ENCODE data around the gene SRPK2.

GRCh38 chr7:105270117-105270516 lies 118.6 kb downstream of the SRPK2 start:
- no peak for TF ChIP-seq CTCF (IDR thresholded peaks at IDR 0.05; ENCODE audit: control extremely low read depth in 1 of 3, insufficient read depth in 1 of 3, low read depth in 1 of 3, low read length in 3 of 3)
- no peak for TF ChIP-seq EZH2 (IDR thresholded peaks at IDR 0.05; ENCODE audit: low read depth, low read length, severe bottlenecking)
- TF ChIP-seq SIRT6 (IDR thresholded peaks at IDR 0.05; ENCODE audit: low read length) = no peak
- no peak for TF ChIP-seq POLR2AphosphoS5 (IDR thresholded peaks at IDR 0.05; ENCODE audit: low read depth, low read length)
- TF ChIP-seq POLR2A (IDR thresholded peaks at IDR 0.05; ENCODE audit: control extremely low read depth in 1 of 2, low read depth in 2 of 2, low read length in 2 of 2) = no peak
- no peak for TF ChIP-seq CEBPB (IDR thresholded peaks at IDR 0.05; ENCODE audit: low read depth, low read length)
- no peak for TF ChIP-seq PHF8 (conservative IDR thresholded peaks at IDR 0.05; ENCODE audit: low read depth, low read length)
- TF ChIP-seq CBX5 (IDR thresholded peaks at IDR 0.05; ENCODE audit: low read depth, low read length) = no peak
- TF ChIP-seq GABPA (IDR thresholded peaks at IDR 0.05; ENCODE audit: borderline replicate concordance, insufficient read depth, low read length) = no peak
- peak; percentile 36; the same call in 1 of the 2 replicates for TF ChIP-seq MAX (IDR thresholded peaks at IDR 0.05)
- no peak for TF ChIP-seq KDM4A (IDR thresholded peaks at IDR 0.05; ENCODE audit: low read depth, low read length, severe bottlenecking)
- no peak for TF ChIP-seq EGR1 (IDR thresholded peaks at IDR 0.05; ENCODE audit: borderline replicate concordance, low read depth, low read length)
- TF ChIP-seq CHD2 (IDR thresholded peaks at IDR 0.05; ENCODE audit: low read length) = no peak
- no peak for TF ChIP-seq ZNF274 (IDR thresholded peaks at IDR 0.05; ENCODE audit: borderline replicate concordance, extremely low read depth, low read length)
